Sigmoid colon (tissue), 4 donors: ENCODE measurements around the gene SLCO3A1.

Experiments used
- CTCF ChIP-seq, 4 experiments: fragments of 450-650 bp in 3 of 4; fragments of 200-600 bp in 1 of 4; IDR thresholded peaks; one replicate each; pipeline ENCODE4 v1.5.1; 2016 to 2019; ENCODE audit warnings: antibody characterized with exemption in 4 of 4, mild to moderate bottlenecking in 3 of 4, moderate library complexity in 2 of 4
- EP300 ChIP-seq, 4 donors: sonication (generic); formaldehyde crosslinking; IDR thresholded peaks; one replicate each; pipeline ENCODE4 v1.6.1; 2017; ENCODE audit warnings: antibody characterized with exemption in 4 of 4
- POLR2A ChIP-seq, 2 donors: fragments of 450-650 bp; IDR thresholded peaks; one replicate each; pipeline ENCODE4 v1.6.1; 2016; ENCODE audit warnings: antibody characterized with exemption in 2 of 2, mild to moderate bottlenecking in 2 of 2, moderate library complexity in 2 of 2
- POLR2AphosphoS5 ChIP-seq, 4 donors: sonication (generic); formaldehyde crosslinking; IDR thresholded peaks; one replicate each; pipeline ENCODE4 v1.6.1; 2017; ENCODE audit warnings: antibody characterized with exemption in 4 of 4

DNA sequence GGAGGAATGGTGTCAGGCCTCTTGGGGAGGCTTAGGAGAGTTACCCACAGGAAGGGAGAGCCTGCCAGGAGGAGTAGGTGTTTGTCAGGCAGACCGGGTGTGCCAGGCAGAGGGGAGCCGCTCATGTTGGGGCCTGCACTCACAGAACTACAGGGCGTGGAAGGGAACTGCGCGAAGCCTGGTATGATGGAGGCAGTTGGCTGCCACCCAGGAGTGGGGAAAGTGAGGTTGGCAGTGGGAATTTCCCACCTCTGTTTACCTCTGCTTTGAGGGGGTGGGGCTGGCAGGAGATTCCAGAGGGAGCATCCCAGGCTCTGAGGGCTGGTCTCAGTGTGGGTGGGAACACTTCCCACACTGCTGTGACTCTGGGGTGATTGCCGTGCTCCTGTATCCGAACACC lies 99.9 kb downstream of the SLCO3A1 start:
- no peak for TF ChIP-seq CTCF (IDR thresholded peaks at IDR 0.05)
- no peak for TF ChIP-seq POLR2AphosphoS5 (IDR thresholded peaks at IDR 0.05)
- no peak for TF ChIP-seq POLR2A (IDR thresholded peaks at IDR 0.05)
- TF ChIP-seq EP300 (IDR thresholded peaks at IDR 0.05), result no peak
